CD14-positive monocyte (primary cell): Measurements from ENCODE around the gene CST9L. TPM values are rescaled to one million over a fixed set of nuclear protein-coding genes. Genes with fewer than 3 reads are reported as not detected.

Experiments used
- DNase-seq, 3 donors: peaks; one replicate each; pipeline ENCODE4 v3.0.0-alpha.2; 2011 to 2022
- H2AFZ ChIP-seq: 2 replicates; pipeline ENCODE4 v1.6.0; 2012; ENCODE audit warnings: mild to moderate bottlenecking, low read depth, low read length, inconsistent platforms; ENCODE audit not compliant: insufficient read depth, poor library complexity, severe bottlenecking
- H3K27ac ChIP-seq, 2 donors: 1 replicate in 1 of 2; 2 replicates in 1 of 2; pipeline ENCODE4 v1.5.1; 2012 to 2013; ENCODE audit warnings: low read length in 2 of 2, control low read depth in 1 of 2, inconsistent platforms in 1 of 2, low read depth in 1 of 2, mild to moderate bottlenecking in 1 of 2
- H3K27me3 ChIP-seq, 2 donors: one replicate each; pipeline versions ENCODE4 v1.6.0 to v1.6.1; 2011 to 2013; ENCODE audit warnings: low read length in 2 of 2; ENCODE audit not compliant: control insufficient read depth in 2 of 2, insufficient read depth in 2 of 2
- H3K36me3 ChIP-seq, 2 donors: replicated peaks in 1 of 2; 1 replicate in 1 of 2; 2 replicates in 1 of 2; pipeline versions ENCODE4 v1.5.1 to v1.6.1; 2012 to 2013; ENCODE audit warnings: low read length in 2 of 2, control low read depth in 1 of 2, inconsistent platforms in 1 of 2, mild to moderate bottlenecking in 1 of 2; ENCODE audit not compliant: insufficient read depth in 2 of 2, control insufficient read depth in 1 of 2
- H3K4me1 ChIP-seq, 2 donors: 1 replicate in 1 of 2; 2 replicates in 1 of 2; pipeline versions ENCODE4 v1.5.1 to v1.6.1; 2012 to 2013; ENCODE audit warnings: low read length in 2 of 2, control low read depth in 1 of 2, inconsistent platforms in 1 of 2, mild to moderate bottlenecking in 1 of 2, moderate library complexity in 1 of 2; ENCODE audit not compliant: insufficient read depth in 2 of 2, control insufficient read depth in 1 of 2
- H3K4me2 ChIP-seq: replicated peaks from 2 replicates; pipeline ENCODE3; 2012; ENCODE audit warnings: low read length, moderate library complexity, mild to moderate bottlenecking; ENCODE audit not compliant: poor library complexity, severe bottlenecking; ENCODE audit errors: extremely low read depth
- H3K4me3 ChIP-seq, 3 experiments: fragments of 200-600 bp in 1 of 3; sonication (generic) in 1 of 3; replicated peaks in 1 of 3; 1 replicate in 2 of 3; 2 replicates in 1 of 3; pipeline ENCODE4 v1.5.1; 2011 to 2013; ENCODE audit warnings: low read length in 3 of 3, mild to moderate bottlenecking in 3 of 3, control low read depth in 2 of 3, low read depth in 2 of 3, inconsistent platforms in 1 of 3, moderate library complexity in 1 of 3
- H3K79me2 ChIP-seq: 2 replicates; pipeline ENCODE4 v1.6.0; 2012; ENCODE audit warnings: mild to moderate bottlenecking, control low read depth, inconsistent platforms, low read length, moderate library complexity; ENCODE audit not compliant: insufficient read depth
- H3K9ac ChIP-seq: 2 replicates; pipeline ENCODE4 v1.6.0; 2017; ENCODE audit warnings: low read length, mild to moderate bottlenecking; ENCODE audit not compliant: insufficient read depth, poor library complexity, severe bottlenecking
- H3K9me3 ChIP-seq, 2 donors: replicated peaks in 1 of 2; 1 replicate in 1 of 2; 2 replicates in 1 of 2; pipeline versions ENCODE4 v1.5.1 to v1.6.1; 2012 to 2013; ENCODE audit warnings: low read length in 2 of 2, control low read depth in 1 of 2; ENCODE audit not compliant: control insufficient read depth in 1 of 2, insufficient read depth in 1 of 2
- H4K20me1 ChIP-seq: 2 replicates; pipeline ENCODE4 v1.6.0; 2012; ENCODE audit warnings: mild to moderate bottlenecking, low read length, control low read depth, moderate library complexity; ENCODE audit not compliant: insufficient read depth
- H3K27ac Mint-ChIP-seq, 7 donors: one replicate each; pipeline ENCODE4 v1.8.0; 2020; ENCODE audit warnings: mild to moderate bottlenecking in 7 of 7, mixed read lengths in 7 of 7, moderate library complexity in 6 of 7, inconsistent platforms in 2 of 7
- H3K27me3 Mint-ChIP-seq, 3 donors: one replicate each; pipeline ENCODE4 v1.8.0; 2021 to 2022; ENCODE audit warnings: low read depth in 3 of 3, mild to moderate bottlenecking in 3 of 3, mixed read lengths in 3 of 3, moderate library complexity in 3 of 3, inconsistent platforms in 1 of 3
- H3K36me3 Mint-ChIP-seq, 2 donors: one replicate each; pipeline ENCODE4 v1.8.0; 2020; ENCODE audit warnings: mixed read lengths in 2 of 2, inconsistent platforms in 1 of 2, mild to moderate bottlenecking in 1 of 2
- H3K4me1 Mint-ChIP-seq: one replicate; pipeline ENCODE4 v1.8.0; 2020; ENCODE audit warnings: mild to moderate bottlenecking, mixed read lengths
- H3K4me3 Mint-ChIP-seq, 2 donors: one replicate each; pipeline ENCODE4 v1.8.0; 2020; ENCODE audit warnings: mild to moderate bottlenecking in 2 of 2, mixed read lengths in 2 of 2, moderate library complexity in 1 of 2
- H3K9me3 Mint-ChIP-seq, 7 donors: one replicate each; pipeline ENCODE4 v1.8.0; 2020 to 2022; ENCODE audit warnings: mixed read lengths in 7 of 7, mild to moderate bottlenecking in 6 of 7, moderate library complexity in 6 of 7, inconsistent platforms in 2 of 7
- CTCF ChIP-seq: fragments of 200-600 bp; IDR thresholded peaks from one replicate; pipeline ENCODE4 v1.8.0; 2022; ENCODE audit warnings: antibody characterized with exemption, mild to moderate bottlenecking
- WGBS: methylation state at CpG from one replicate; pipeline ENCODE4 v1.1.5; 2013; ENCODE audit warnings: missing lambda C conversion rate; ENCODE audit not compliant: insufficient coverage; 5-methylcytosine and 5-hydroxymethylcytosine counted together
- intact Hi-C, 2 donors: fragments of 100-400 bp; cut with micrococcal nuclease; formaldehyde crosslinking; loops; one replicate each; pipeline versions ENCODE4 v1.15.0 to v1.15.1; 2023
- polyA plus RNA-seq, 3 donors: library from polyadenylated mRNA; depleted of rRNA in 1 of 3; unstranded in 2 of 3; stranded (reverse) in 1 of 3; fragments of 300-500 nt in 2 of 3; fragments of >200 nt in 1 of 3; fragmentation: Illumina TruSeq in 2 of 3; gene quantifications; 1 replicate in 2 of 3; 2 replicates in 1 of 3; pipeline ENCODE4 v1.2.3, GENCODE V29; 2012 to 2021

The CST9L gene
- polyA plus RNA-seq, 3 donors, result not detected

- Histone ChIP-seq H4K20me1 (no peaks in the 10 kb centered on the region), H3K27ac (no peak overlapping the region), H2AFZ (no peak overlapping the region), H3K9ac (no peak overlapping the region), H3K36me3 (no peaks in the 10 kb centered on the region), H3K4me2 (no peak overlapping the region), H3K9me3 (no peaks in the 10 kb centered on the region), H3K4me1 (peaks cover 13% of the 10 kb centered on the region in 2 donors), H3K27me3 (no peaks in the 10 kb centered on the region), H3K4me3 (no peak overlapping the region), H3K79me2 (no peaks in the 10 kb centered on the region)
- no peaks in the 10 kb centered on the region for H3K36me3 Mint-ChIP-seq
- WGBS, result 60% methylated on average over 5 of the region's 5 CpGs
- H3K27me3 Mint-ChIP-seq, result peaks cover 0 to 5% (median 2%) of the 10 kb centered on the region in 3 donors
- no peak for TF ChIP-seq CTCF
- H3K4me3 Mint-ChIP-seq, result no peak overlapping the region
- peaks cover 18% of the 10 kb centered on the region for H3K4me1 Mint-ChIP-seq
- intact Hi-C loops, result no loop called here
- no peak overlapping the region for H3K27ac Mint-ChIP-seq
- H3K9me3 Mint-ChIP-seq, result peaks cover 1 to 6% (median 2%) of the 10 kb centered on the region in 7 donors
- DNase-seq, result no peak
Observed at GRCh38 chr20:23542801-23543200, 25.5 kb downstream of the CST9L start.

DNA sequence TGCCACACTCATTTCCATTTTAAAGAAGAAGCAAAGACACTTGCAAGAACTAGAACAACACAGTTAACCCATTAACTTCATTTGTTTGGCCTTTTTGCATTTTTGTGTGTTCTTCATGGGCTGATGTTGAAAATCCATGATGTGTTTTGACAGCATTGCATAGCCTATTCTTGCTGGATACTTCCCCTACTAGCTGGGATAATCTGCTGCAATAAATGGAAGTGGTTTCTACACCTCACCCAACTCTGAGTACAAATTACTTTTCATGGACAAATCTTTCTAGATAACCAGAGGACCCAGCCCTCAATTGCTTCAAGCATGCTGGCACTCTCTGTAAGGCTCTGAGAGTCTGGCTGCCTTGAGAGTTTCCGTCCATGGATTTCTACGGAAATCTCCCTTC, 26.5 kb downstream of the CST9L start:
- Histone ChIP-seq H2AFZ (no peak overlapping the region), H3K79me2 (no peaks in the 10 kb centered on the region), H3K9me3 (peaks cover 0 to 2% of the 10 kb centered on the region in 2 donors), H3K36me3 (no peaks in the 10 kb centered on the region), H3K27ac (no peak overlapping the region), H4K20me1 (no peaks in the 10 kb centered on the region), H3K4me1 (peaks cover 13% of the 10 kb centered on the region in 2 donors), H3K9ac (no peak overlapping the region), H3K4me3 (no peak overlapping the region), H3K4me2 (peak overlapping the region; percentile 17), H3K27me3 (no peaks in the 10 kb centered on the region)
- Mint-ChIP-seq H3K27me3 (peaks cover 0 to 5% (median 0%) of the 10 kb centered on the region in 3 donors), H3K36me3 (no peaks in the 10 kb centered on the region), H3K4me3 (no peak overlapping the region), H3K27ac (peak overlapping the region in 1 of 7 donors; percentile 26), H3K4me1 (peaks cover 21% of the 10 kb centered on the region), H3K9me3 (peaks cover 2 to 11% (median 6%) of the 10 kb centered on the region in 7 donors)
- DNase-seq, result no peak
- TF ChIP-seq CTCF, result no peak
- intact Hi-C loops, result loop anchor here in 1 of 2 donors (2.0 kb wide), 1 partner anchor 61 kb away; no protein-coding TSS in a partner anchor
- 92% methylated on average over 2 of the region's 2 CpGs for WGBS
